ENCODE data around the gene XPNPEP3.

Gene XPNPEP3

DNA sequence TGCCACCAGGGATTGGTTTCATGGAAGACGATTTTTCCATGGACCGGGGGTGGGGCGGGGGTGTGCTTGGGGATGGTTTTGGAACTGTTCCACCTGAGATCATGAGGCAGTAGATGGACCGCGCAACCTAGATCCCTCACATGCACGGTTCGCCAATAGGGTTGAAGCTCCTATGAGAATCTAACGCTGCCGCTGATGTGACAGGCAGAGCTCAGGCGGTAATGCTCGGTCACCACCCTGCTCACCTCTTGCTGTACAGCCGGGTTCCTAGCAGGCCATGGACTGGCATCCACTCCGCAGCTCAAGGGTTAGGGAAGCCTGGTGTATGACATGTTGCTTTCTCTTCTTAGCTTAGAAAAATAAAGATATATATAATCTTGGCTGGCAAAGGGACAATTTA is 116.2 kb downstream of the XPNPEP3 start:
- Histone ChIP-seq H4K20me1 (ENCODE audit: low read depth, low read length) (no peaks in the 10 kb centered on the region), H3K9ac (ENCODE audit: low read length) (no peak overlapping the region), H3K9me2 (replicated peaks; ENCODE audit: insufficient read depth, low read length) (no peaks in the 10 kb centered on the region), H3F3A (ENCODE audit: insufficient read depth) (peaks cover 14% of the 10 kb centered on the region; the same call in 1 of the 2 replicates), H3K4me3 (ENCODE audit: insufficient read depth, low read length, poor library complexity, severe bottlenecking) (no peak overlapping the region), H3K9me3 (ENCODE audit: insufficient read depth, low read length) (no peaks in the 10 kb centered on the region), H2AFZ (ENCODE audit: low read depth, low read length, severe bottlenecking) (no peak overlapping the region), H3K79me2 (ENCODE audit: insufficient read depth, low read length) (no peaks in the 10 kb centered on the region), H3K36me3 (ENCODE audit: low read length) (peaks cover 7% of the 10 kb centered on the region; the same call in 1 of the 2 replicates), H3K27me3 (ENCODE audit: low read length) (no peaks in the 10 kb centered on the region), H3K4me2 (ENCODE audit: low read depth, low read length, poor library complexity, severe bottlenecking) (no peak overlapping the region), H3K27ac (ENCODE audit: low read depth, low read length) (no peak overlapping the region)
- no peak for TF ChIP-seq EZH2phosphoT487 (conservative IDR thresholded peaks at IDR 0.05; ENCODE audit: low read length)
- TF ChIP-seq, protein P1, sequence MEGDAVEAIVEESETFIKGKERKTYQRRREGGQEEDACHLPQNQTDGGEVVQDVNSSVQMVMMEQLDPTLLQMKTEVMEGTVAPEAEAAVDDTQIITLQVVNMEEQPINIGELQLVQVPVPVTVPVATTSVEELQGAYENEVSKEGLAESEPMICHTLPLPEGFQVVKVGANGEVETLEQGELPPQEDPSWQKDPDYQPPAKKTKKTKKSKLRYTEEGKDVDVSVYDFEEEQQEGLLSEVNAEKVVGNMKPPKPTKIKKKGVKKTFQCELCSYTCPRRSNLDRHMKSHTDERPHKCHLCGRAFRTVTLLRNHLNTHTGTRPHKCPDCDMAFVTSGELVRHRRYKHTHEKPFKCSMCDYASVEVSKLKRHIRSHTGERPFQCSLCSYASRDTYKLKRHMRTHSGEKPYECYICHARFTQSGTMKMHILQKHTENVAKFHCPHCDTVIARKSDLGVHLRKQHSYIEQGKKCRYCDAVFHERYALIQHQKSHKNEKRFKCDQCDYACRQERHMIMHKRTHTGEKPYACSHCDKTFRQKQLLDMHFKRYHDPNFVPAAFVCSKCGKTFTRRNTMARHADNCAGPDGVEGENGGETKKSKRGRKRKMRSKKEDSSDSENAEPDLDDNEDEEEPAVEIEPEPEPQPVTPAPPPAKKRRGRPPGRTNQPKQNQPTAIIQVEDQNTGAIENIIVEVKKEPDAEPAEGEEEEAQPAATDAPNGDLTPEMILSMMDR (IDR thresholded peaks at IDR 0.05; ENCODE audit: insufficient read depth, low read length, poor library complexity, severe bottlenecking) = no peak

- Histone ChIP-seq H3K79me2 (ENCODE audit: insufficient read depth, low read length) (no peaks in the 10 kb centered on the region), H3K4me3 (ENCODE audit: insufficient read depth, low read length, poor library complexity, severe bottlenecking) (no peak overlapping the region), H2AFZ (ENCODE audit: low read depth, low read length, severe bottlenecking) (no peak overlapping the region), H3K9me2 (replicated peaks; ENCODE audit: insufficient read depth, low read length) (no peaks in the 10 kb centered on the region), H3K27ac (ENCODE audit: low read depth, low read length) (no peak overlapping the region), H4K20me1 (ENCODE audit: low read depth, low read length) (no peaks in the 10 kb centered on the region), H3K36me3 (ENCODE audit: low read length) (peaks cover 3% of the 10 kb centered on the region; the same call in 1 of the 2 replicates), H3K9me3 (ENCODE audit: insufficient read depth, low read length) (no peaks in the 10 kb centered on the region), H3K27me3 (ENCODE audit: low read length) (no peaks in the 10 kb centered on the region), H3F3A (ENCODE audit: insufficient read depth) (peaks cover 8% of the 10 kb centered on the region; the same call in 1 of the 2 replicates), H3K9ac (ENCODE audit: low read length) (no peak overlapping the region), H3K4me2 (ENCODE audit: low read depth, low read length, poor library complexity, severe bottlenecking) (no peak overlapping the region)
- TF ChIP-seq, protein P1 (IDR thresholded peaks at IDR 0.05; ENCODE audit: insufficient read depth, low read length, poor library complexity, severe bottlenecking) = no peak
- TF ChIP-seq EZH2phosphoT487 (conservative IDR thresholded peaks at IDR 0.05; ENCODE audit: low read length) = no peak
Observed at GRCh38 chr22:40975366-40975765, 118.4 kb downstream of the XPNPEP3 start.

GRCh38 chr22:40976866-40977700 is 120.1 kb downstream of the XPNPEP3 start:
- peaks cover 4% of the 10 kb centered on the region; the same call in 1 of the 2 replicates for H3F3A ChIP-seq (ENCODE audit: insufficient read depth)
- H3K9ac ChIP-seq (ENCODE audit: low read length) = no peak overlapping the region
- H3K27me3 ChIP-seq (ENCODE audit: low read length) = no peaks in the 10 kb centered on the region
- H3K79me2 ChIP-seq (ENCODE audit: insufficient read depth, low read length) = no peaks in the 10 kb centered on the region
- H3K4me3 ChIP-seq (ENCODE audit: insufficient read depth, low read length, poor library complexity, severe bottlenecking) = no peak overlapping the region
- no peaks in the 10 kb centered on the region for H3K9me3 ChIP-seq (ENCODE audit: insufficient read depth, low read length)
- H2AFZ ChIP-seq (ENCODE audit: low read depth, low read length, severe bottlenecking) = no peak overlapping the region
- no peak overlapping the region for H3K27ac ChIP-seq (ENCODE audit: low read depth, low read length)
- no peak overlapping the region for H3K4me2 ChIP-seq (ENCODE audit: low read depth, low read length, poor library complexity, severe bottlenecking)
- H3K36me3 ChIP-seq (ENCODE audit: low read length) = no peaks in the 10 kb centered on the region
- H3K9me2 ChIP-seq (replicated peaks; ENCODE audit: insufficient read depth, low read length) = no peaks in the 10 kb centered on the region
- no peak for TF ChIP-seq EZH2phosphoT487 (conservative IDR thresholded peaks at IDR 0.05; ENCODE audit: low read length)
- no peaks in the 10 kb centered on the region for H4K20me1 ChIP-seq (ENCODE audit: low read depth, low read length)

GRCh38 chr22:40979198-40979597 is 122.2 kb downstream of the XPNPEP3 start:
- H3K9me3 ChIP-seq (ENCODE audit: insufficient read depth, low read length) = no peaks in the 10 kb centered on the region
- no peak overlapping the region for H3K9ac ChIP-seq (ENCODE audit: low read length)
- no peaks in the 10 kb centered on the region for H3F3A ChIP-seq (ENCODE audit: insufficient read depth)

More at GRCh38 chr22:40979198-40979597, 122.2 kb downstream of the XPNPEP3 start:
- H3K27me3 ChIP-seq (ENCODE audit: low read length) = no peaks in the 10 kb centered on the region
- no peaks in the 10 kb centered on the region for H3K79me2 ChIP-seq (ENCODE audit: insufficient read depth, low read length)
- no peaks in the 10 kb centered on the region for H3K9me2 ChIP-seq (replicated peaks; ENCODE audit: insufficient read depth, low read length)
- H3K4me3 ChIP-seq (ENCODE audit: insufficient read depth, low read length, poor library complexity, severe bottlenecking) = no peak overlapping the region
- no peak overlapping the region for H3K4me2 ChIP-seq (ENCODE audit: low read depth, low read length, poor library complexity, severe bottlenecking)
- no peak overlapping the region for H2AFZ ChIP-seq (ENCODE audit: low read depth, low read length, severe bottlenecking)
- TF ChIP-seq EZH2phosphoT487 (conservative IDR thresholded peaks at IDR 0.05; ENCODE audit: low read length) = no peak
- TF ChIP-seq, protein P1 (IDR thresholded peaks at IDR 0.05; ENCODE audit: insufficient read depth, low read length, poor library complexity, severe bottlenecking) = no peak
- no peak overlapping the region for H3K27ac ChIP-seq (ENCODE audit: low read depth, low read length)
- H3K36me3 ChIP-seq (ENCODE audit: low read length) = no peaks in the 10 kb centered on the region
- no peaks in the 10 kb centered on the region for H4K20me1 ChIP-seq (ENCODE audit: low read depth, low read length)
